ENCODE results near the gene KIAA0232.
"Not testable (repeated sequence)": the region's sequence is repeated elsewhere in the genome, so short reads cannot be mapped to it uniquely, and the experiment has no call there.

KIAA0232 gene

DNA sequence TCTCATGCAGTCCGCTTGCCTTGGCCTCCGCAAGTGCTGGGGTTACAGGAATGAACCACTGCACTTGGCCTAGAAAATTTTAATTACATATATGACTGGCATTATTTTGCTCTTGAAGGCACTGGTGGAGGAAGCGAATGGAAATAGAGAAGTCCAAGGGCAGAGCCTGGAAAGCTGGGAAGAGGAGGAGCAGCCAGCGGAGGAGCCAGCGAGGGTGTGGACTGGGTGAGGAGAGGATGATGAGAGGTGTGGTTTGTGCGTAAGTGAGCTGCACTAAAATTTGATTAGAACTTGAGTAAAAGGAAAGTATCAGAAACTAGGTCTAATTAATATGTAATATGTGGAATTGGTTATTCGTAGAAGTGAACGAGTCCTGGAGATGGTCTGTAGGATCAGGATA, 13.3 kb downstream of the KIAA0232 start:
- in situ Hi-C loops (cut with MboI; ENCODE audit: low pct_unique_long_range_greater_than_20kb, low sequenced_read_pairs), result no loop called here
- no peak for DNase-seq

DNA sequence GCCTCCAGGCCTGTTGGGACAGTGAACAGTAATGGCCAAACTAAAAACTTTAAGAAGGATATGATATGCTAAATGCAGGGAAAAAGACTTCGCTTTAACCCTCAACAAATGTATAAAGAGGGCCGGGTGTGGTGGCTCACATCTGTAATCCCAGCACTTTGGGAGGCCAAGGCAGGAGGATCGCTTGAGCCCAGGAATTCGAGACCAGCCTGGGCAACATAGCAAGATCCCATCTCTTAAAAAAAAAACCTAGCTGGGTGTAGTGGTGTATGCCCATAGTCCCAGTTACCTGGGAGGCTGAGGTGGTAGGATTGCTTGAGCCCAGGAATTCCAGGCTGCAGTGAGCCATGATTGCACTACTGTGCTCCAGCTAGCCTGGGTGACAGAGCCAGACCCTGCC, 14.8 kb downstream of the KIAA0232 start:
- in situ Hi-C loops (cut with MboI; ENCODE audit: low pct_unique_long_range_greater_than_20kb, low sequenced_read_pairs); DNase-seq: not testable (repeated sequence)

DNA sequence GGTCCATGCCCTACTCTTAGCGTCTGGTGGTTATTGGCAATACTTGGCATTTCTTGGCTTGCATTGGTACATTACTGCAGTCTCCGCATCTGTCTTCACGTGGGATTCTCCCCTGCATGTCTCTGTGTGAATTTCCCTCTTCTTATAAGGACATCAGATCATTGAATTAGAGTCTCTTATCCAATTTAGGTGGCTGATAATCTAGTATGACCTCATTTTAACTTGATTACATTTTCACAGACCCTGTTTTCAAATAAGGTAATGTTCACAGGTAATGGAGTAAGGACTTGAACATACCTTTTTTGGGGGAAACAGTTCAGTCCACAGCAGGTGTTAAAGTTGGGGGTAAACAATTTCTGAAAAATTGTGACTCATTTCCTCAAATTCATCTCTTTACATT, 16.6 kb downstream of the KIAA0232 start:
- no peak for DNase-seq
- in situ Hi-C loops (cut with MboI; ENCODE audit: low pct_unique_long_range_greater_than_20kb, low sequenced_read_pairs), result no loop called here

DNA sequence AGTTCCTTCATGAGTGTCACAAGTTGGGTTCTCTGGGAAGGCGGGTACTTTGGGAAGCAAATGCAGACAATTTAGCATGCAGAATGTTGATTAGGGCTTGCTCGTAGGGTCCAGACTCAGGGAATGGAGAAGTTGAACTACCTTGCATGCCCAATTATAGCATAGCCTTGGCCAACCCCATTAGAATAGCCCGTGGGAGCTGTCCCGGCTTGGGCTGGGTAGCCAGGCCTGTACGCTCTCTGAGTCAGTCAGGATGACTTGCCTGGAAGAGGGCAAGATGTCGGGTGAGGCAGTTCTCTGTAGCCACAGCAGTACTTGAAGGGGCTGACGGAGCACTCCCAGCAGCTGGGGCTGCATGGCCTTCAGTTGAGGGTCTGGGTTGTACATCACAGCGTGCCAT, 19.5 kb downstream of the KIAA0232 start:
- in situ Hi-C loops (cut with MboI; ENCODE audit: low pct_unique_long_range_greater_than_20kb, low sequenced_read_pairs), result no loop called here

DNA sequence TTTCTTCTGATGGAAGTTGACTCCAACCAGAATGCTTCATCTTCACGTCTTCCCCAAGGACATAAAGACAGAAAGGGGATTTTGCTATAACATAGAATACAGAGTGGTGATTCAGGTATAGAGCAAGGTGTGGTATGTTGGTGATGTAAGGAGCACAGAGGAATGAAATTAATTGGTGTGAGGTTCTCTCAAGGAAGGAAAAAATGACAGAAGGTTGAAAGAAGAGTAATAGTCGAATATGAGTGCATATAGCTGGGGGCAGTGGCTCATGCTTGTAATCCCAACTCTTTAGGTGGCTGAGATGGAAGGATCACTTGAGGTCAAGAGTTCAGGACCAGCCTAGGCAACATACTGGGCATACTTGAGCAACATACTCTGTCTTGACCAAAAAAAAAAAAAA, 20.1 kb downstream of the KIAA0232 start:
- in situ Hi-C loops (cut with MboI; ENCODE audit: low pct_unique_long_range_greater_than_20kb, low sequenced_read_pairs), result no loop called here
- DNase-seq, result no peak

More for the DNA sequence above, 19.5 kb downstream of the KIAA0232 start:
- no peak for DNase-seq

DNA sequence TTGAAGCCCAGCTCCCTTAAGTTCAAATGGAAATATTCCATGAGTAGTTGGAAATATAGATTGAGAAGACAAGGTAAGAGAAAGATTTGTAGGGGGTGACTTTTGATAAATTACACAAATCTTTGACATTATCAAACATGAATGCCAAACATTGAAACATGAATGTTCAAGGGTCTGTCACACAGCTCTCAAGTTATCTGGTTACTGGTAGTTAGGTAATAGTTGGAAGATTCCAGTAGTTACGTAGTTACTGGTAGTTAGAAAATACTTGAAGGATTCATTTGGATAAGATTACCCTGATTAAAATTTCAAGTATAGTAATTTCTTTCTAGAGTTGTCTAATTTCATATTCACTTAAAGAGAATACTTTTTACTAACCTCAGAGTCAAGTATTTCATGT, 20.7 kb downstream of the KIAA0232 start:
- DNase-seq, result no peak
- in situ Hi-C loops (cut with MboI; ENCODE audit: low pct_unique_long_range_greater_than_20kb, low sequenced_read_pairs), result no loop called here

DNA sequence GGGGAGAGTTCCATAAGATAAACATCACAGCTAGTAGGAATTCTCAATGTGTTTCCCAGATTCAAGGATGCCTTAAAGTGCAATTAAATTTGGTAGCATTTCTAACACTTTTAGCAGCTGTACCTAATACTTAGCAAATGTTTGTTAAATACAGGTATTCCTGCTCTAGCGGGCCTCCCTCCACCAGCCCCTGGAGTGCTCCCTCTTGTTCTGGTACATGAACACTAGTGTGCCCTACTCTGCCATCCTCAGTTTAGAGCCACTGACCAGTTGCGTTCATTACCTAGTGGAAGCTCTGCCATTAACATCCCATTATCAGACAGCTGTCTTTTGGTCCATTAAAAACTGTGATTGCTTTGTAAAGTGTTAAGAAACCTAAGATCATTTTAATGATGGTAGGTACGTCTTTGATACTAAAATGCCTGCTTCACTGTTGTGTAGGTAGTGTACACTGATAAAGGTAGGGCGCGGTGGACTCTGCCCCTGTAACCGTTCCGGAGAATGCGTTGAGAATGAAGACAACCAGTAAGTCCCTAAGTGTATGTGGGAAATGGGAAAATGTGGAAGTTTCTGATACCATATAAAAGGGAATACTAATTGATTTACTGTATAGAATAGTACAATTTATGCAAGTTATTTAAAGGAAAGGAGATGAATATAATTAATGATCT, 21.7 kb downstream of the KIAA0232 start:
- in situ Hi-C loops (cut with MboI; ENCODE audit: low pct_unique_long_range_greater_than_20kb, low sequenced_read_pairs), result no loop called here
- no peak for DNase-seq

DNA sequence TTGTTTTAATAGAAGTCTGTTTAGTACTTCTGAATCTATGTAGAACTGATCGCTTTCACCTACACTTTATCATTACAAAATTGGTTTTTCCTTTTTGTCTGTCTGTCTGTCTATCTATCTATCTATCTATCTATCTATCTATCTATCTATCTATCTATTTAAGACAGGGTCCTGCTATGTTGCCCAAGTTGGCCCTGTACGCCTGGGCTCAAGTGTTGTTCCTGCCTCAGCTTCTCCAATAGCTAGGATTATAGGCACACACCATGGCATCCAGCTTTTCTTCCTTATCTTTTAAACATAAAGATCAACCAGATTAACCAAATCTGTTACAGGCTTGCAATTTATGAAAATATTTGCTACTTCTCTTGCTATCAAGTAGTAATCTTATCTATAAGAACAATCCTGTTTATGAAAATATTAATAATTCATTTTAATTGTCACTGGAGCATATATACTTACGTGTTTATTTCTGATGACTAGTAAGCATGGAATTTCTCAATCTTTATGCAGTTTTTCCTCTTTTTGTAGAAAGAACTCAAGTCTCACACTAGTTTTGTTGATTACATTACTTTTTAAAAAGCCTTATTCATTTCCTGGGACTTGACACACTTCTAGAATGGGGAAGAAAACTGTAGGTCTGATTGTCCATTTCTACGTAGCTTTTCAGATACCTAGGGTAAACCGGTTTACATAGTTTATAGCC, 24.5 kb downstream of the KIAA0232 start:
- in situ Hi-C loops (cut with MboI; ENCODE audit: low pct_unique_long_range_greater_than_20kb, low sequenced_read_pairs), result no loop called here
- peak; percentile 18 for DNase-seq

DNA sequence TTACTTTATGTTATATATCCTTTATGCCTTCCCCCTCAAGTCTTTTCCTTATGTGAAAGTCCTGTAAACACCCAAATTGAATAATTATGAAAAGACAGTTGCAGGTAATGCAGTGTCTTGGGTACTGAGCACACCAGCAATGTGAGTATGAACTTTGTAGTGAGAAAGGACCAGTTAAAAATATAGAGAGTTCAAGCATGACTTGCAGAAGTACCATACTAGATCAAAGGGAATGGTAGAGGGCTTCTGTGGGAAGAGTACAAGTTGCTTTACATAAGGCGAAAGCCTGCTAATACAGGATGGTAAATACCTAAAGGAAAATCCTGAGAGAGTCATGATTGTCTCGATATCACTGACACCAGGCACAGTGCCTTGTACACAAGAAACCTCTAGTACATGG, 25.7 kb downstream of the KIAA0232 start:
- no peak for DNase-seq
- in situ Hi-C loops (cut with MboI; ENCODE audit: low pct_unique_long_range_greater_than_20kb, low sequenced_read_pairs), result no loop called here

DNA sequence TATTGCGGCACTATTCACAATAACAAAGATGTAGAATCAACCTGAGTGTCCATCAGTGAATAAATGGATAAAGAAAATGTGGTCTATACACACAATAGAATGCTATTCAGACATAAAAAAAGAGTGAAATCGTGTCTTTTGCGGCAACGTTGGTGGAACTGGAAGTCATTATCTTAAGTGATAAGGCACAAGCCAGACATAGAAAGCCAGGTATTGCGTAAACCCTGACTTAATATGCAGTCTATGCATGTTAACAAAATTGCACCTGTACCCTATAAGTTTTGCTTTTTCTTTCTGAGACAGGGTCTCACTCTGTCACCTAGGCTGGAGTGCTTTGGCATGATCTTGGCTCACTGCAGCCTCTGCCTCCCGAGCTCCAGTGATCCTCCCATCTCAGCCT, 28.6 kb downstream of the KIAA0232 start:
- DNase-seq, result no peak
- in situ Hi-C loops (cut with MboI; ENCODE audit: low pct_unique_long_range_greater_than_20kb, low sequenced_read_pairs), result no loop called here

DNA sequence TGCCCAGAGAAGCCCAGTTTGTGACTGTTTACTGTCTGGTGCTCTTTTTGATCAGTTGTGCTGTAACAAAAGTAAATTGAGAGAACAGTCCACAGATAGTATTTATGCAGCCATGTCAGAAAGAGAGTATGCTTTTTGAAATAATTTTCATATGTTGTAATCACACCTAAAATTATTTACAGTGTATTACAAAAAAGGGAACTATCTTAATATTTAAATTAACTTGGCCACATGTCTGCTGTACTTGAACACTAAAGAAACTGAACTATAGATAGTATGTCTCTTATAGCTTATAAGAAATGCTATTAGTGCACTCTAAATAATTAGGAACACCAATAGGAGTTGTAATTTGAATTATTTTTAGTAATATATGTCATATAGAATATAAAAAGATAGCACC, 30.2 kb downstream of the KIAA0232 start:
- no peak for DNase-seq
- in situ Hi-C loops (cut with MboI; ENCODE audit: low pct_unique_long_range_greater_than_20kb, low sequenced_read_pairs), result no loop called here

DNA sequence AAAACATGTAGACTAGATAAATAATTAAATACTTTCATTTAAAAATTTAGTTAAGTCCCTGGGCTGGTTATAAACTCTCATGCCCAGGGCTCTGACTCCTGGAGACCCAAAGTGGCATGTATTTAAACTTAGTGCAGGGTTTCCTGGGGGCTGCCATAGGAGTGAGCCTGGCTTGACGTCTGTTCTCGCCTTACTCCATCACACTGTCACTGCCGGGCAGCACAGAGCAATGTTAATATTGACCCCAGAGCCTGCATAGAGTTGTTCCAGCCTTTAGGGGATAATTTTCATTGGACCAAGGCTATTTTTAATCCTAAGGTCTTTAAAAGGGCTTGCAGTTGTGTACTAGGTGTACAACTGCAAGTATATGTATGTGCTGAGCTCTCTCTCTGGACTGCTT, 31.2 kb downstream of the KIAA0232 start:
- DNase-seq, result no peak
- in situ Hi-C loops (cut with MboI; ENCODE audit: low pct_unique_long_range_greater_than_20kb, low sequenced_read_pairs), result no loop called here

DNA sequence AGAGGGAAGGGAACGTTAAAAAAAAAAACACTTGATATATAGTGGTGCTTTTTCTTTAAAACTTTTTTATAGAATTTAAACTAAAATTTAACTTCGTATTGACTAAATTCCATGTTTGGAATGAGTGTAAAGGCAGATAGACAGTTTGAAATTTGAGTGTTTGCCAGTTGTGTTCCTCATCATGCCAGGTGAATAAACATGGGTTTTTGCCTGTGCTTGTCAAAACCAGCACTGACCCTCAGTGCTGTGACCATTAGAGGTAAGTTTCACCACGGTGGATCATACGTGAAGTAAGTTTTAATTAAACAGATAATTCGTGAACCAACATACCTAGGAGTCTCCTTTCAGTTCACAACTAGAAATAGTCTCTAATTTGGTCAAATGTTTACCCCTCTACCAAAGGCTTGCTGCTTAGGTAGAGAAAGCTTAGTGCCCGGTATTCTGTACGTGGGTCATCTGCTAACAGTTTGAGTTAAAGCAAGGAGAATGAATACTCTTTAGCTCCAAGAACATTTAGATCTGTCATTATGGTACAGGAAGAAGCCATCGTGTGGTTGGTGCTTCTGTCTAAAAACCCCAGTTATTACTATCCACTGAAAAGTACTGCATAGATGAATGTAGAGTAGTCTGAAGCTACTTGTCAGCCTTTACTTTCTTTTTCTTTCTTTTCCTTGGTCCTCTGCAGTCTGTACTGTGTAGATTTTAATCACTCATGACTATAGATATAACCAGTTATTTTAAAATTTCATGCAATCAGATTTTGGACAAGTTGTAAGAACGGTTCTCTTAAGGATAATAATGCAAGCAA, 32.7 kb downstream of the KIAA0232 start:
- in situ Hi-C loops (cut with MboI; ENCODE audit: low pct_unique_long_range_greater_than_20kb, low sequenced_read_pairs), result no loop called here

DNA sequence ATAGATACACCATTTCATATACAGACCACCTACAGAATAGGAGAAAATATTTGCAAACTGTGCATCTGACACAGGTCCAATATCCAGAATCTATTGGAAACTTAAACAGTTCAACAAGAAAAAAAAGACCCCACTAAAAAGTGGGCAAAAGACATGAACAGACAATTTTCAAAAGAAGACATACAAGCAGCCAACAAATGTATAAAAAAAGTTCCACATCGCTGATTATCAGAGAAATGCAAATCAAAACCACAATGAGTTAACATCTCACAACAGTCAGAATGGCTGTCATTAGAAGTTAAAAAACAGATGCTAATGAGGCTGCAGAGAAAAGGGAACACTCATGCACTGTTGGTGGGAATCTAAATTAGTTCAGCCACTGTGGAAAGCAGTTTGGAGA, 36.8 kb downstream of the KIAA0232 start:
- in situ Hi-C loops (cut with MboI; ENCODE audit: low pct_unique_long_range_greater_than_20kb, low sequenced_read_pairs), result no loop called here
- DNase-seq, result no peak

More for the DNA sequence above, 32.7 kb downstream of the KIAA0232 start:
- no peak for DNase-seq

DNA sequence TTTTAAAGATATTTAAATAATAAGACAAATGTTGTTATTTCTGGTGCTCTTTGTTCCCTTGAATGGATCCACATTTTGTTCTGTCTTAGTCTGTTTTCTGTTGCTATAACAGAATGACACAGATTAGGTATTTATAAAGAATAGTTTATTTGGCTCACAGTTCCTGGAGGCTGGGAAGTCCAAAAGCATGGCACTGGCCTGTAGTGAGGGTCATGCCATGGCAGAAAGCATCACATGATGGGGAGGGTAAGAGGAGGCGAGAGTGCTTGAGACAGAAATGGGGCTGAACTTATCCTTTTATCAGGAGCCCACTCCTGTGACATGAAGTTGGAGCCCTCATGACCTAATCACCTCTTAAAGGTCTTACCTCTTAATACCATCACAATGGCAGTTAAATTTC, 38.2 kb downstream of the KIAA0232 start:
- in situ Hi-C loops (cut with MboI; ENCODE audit: low pct_unique_long_range_greater_than_20kb, low sequenced_read_pairs), result no loop called here
- no peak for DNase-seq

DNA sequence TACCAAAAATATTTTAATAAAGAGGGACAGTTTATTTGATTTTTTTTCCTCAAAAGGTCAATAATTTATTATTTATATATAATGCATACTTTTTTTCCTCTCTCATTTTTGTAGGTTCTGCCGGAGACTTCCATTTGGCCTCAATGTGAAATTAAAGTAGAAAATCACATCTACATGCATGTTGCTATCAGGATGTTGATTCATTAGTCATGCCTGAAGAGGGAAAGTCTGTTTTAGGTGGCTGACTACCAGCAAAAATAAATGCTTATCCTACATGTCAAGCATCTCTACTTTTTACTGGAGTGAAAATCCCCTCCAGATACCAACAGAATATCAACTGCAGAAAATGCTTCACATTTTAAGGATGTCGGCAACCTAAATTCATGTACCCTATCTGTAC, 41.5 kb downstream of the KIAA0232 start:
- in situ Hi-C loops (cut with MboI; ENCODE audit: low pct_unique_long_range_greater_than_20kb, low sequenced_read_pairs), result no loop called here
- DNase-seq, result no peak

DNA sequence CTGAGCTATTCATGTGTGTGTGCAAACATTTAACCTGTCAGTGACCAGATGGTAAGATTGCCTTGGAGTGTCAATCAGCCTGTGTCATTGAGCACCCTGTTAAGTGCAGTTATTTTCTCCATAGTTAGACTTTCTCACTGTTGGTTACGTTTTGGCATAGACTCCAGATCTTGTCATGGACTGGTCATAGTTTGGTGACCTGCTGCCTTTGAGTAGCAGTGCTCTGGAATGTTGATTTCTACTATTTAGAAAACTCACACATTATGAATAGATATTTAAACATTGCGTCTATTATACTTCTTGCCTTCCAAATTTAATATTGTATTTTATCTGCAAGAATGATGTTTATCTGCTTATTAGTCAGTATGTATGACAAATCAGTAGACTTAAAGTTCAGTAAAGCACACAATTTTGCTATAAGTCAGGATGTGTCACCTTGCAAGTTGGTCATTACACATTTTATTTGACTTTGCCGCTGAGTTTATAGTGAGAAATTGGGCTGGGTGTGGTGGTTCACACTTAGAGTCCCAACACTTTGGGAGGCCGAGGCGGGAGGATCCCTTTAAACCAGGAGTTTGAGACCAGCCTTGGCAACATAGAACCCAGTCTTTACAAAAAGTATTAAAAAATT, 42.4 kb downstream of the KIAA0232 start:
- in situ Hi-C loops (cut with MboI; ENCODE audit: low pct_unique_long_range_greater_than_20kb, low sequenced_read_pairs), result no loop called here
- no peak for DNase-seq

DNA sequence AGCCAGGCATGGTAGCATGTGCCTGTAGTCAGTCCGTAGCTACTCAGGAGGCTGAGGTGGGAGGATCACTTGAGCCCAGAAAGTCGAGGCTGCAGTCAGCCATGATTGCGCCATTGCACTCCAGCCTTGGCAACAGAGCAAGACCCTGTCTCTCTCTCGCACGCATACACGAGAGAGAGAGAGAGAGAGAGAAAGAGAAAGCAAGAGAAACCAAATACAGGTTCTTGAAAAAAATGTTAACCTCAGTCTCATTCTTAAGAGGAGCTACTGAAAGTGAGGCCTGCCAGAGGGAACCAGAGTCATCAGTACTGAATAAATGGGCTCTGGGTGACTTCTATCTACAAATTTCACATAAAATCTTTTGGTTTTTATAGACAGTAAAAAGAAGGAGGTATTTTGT, 42.9 kb downstream of the KIAA0232 start:
- in situ Hi-C loops (cut with MboI; ENCODE audit: low pct_unique_long_range_greater_than_20kb, low sequenced_read_pairs), result no loop called here
- no peak for DNase-seq

DNA sequence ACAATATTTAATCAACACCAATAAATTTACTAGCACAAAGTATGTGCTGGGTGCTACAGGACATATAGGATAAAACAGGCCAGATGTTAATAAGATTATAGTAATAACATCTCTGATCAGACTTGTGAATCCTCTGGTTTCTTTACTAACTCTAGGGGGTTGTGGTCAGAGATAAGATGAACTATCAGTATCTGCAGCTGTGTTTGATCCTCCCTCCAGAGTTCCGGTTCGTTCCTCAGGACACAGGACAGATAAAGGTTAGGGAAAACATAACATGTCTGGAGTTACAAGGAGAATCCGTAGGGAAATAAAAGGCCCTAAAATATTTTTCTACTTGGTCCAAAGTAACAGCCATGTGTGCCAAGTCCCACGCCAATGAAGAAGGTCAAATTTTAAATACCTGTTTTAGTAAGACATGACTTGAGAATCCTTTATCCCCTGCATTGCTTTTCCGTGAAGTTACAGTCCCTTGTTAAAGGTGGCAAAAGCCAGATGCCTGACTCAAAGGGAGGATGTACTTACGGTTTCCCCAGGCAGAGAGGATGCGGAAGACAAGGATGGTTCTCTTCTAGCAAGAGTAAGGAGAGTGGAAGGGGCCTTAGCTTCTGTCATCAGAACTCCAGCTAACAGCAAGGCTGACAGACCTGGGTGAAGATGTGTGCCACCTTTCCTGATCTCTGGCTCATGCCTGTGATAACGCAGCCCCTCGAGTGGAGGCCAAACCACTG, 44.4 kb downstream of the KIAA0232 start:
- in situ Hi-C loops (cut with MboI; ENCODE audit: low pct_unique_long_range_greater_than_20kb, low sequenced_read_pairs), result no loop called here
- no peak for DNase-seq

Data from KBM-7 (cell line).